SK-N-SH treated with all-trans-retinoic acid at 6 μM for 48 hours (cell line): ENCODE results near the gene RARRES1.

Experiments used
- ATAC-seq: fragments of 200-7000 bp; cut with Tn5 transposase; 3 replicates; pipeline ENCODE4 v1.9.1; 2020; ENCODE audit warnings: mild to moderate bottlenecking, moderate library complexity
- ARNTL ChIP-seq: fragments of 450-650 bp; formaldehyde crosslinking; IDR thresholded peaks from 2 replicates; pipeline ENCODE4 v1.5.0; 2020; ENCODE audit warnings: low read depth, mild to moderate bottlenecking, moderate library complexity, borderline replicate concordance
- BACH2 ChIP-seq: fragments of 250-450 bp; sonication (Bioruptor Pico); IDR thresholded peaks from 2 replicates; pipeline ENCODE4 v1.9.0; 2021; ENCODE audit warnings: mild to moderate bottlenecking, borderline replicate concordance
- CSDC2 ChIP-seq: fragments of 250-450 bp; sonication (Bioruptor Pico); IDR thresholded peaks from 2 replicates; pipeline ENCODE4 v1.5.0; 2020; ENCODE audit warnings: mild to moderate bottlenecking, moderate library complexity
- ESRRG ChIP-seq: fragments of 250-450 bp; sonication (Bioruptor Pico); IDR thresholded peaks from 2 replicates; pipeline ENCODE4 v1.6.1; 2021; ENCODE audit warnings: mild to moderate bottlenecking
- GLIS3 ChIP-seq: fragments of 250-450 bp; sonication (Bioruptor Pico); IDR thresholded peaks from 2 replicates; pipeline ENCODE4 v1.5.0; 2020; ENCODE audit warnings: mild to moderate bottlenecking, moderate library complexity
- ISL1 ChIP-seq: fragments of 250-450 bp; sonication (Bioruptor Pico); IDR thresholded peaks from 2 replicates; pipeline ENCODE4 v2.1.2; 2022; ENCODE audit warnings: mild to moderate bottlenecking, moderate library complexity
- OSR1 ChIP-seq: fragments of 250-450 bp; sonication (Bioruptor Pico); IDR thresholded peaks from 2 replicates; pipeline ENCODE4 v1.8.0; 2022; ENCODE audit warnings: moderate library complexity, mild to moderate bottlenecking, inconsistent platforms
- PPARA ChIP-seq: fragments of 250-450 bp; sonication (Bioruptor Pico); IDR thresholded peaks from 2 replicates; pipeline ENCODE4 v1.5.0; 2020; ENCODE audit warnings: mild to moderate bottlenecking, borderline replicate concordance
- SNAI2 ChIP-seq: fragments of 250-450 bp; sonication (Bioruptor Pico); IDR thresholded peaks from 2 replicates; pipeline ENCODE4 v1.5.0; 2020; ENCODE audit warnings: mild to moderate bottlenecking, moderate library complexity
- TCF4 ChIP-seq: fragments of 250-450 bp; sonication (Bioruptor Pico); IDR thresholded peaks from 2 replicates; pipeline ENCODE4 v1.8.0; 2021; ENCODE audit warnings: mild to moderate bottlenecking, moderate library complexity, borderline replicate concordance
- TOX ChIP-seq: fragments of 250-450 bp; sonication (Bioruptor Pico); IDR thresholded peaks from 2 replicates; pipeline ENCODE4 v1.8.0; 2021; ENCODE audit warnings: mild to moderate bottlenecking, moderate library complexity, borderline replicate concordance
- ZC3H10 ChIP-seq: fragments of 250-450 bp; sonication (Bioruptor Pico); IDR thresholded peaks from 2 replicates; pipeline ENCODE4 v1.5.1; 2021; ENCODE audit warnings: mild to moderate bottlenecking, moderate library complexity
- ZFP3 ChIP-seq: fragments of 250-450 bp; sonication (Bioruptor Pico); IDR thresholded peaks from 2 replicates; pipeline ENCODE4 v1.5.0; 2020; ENCODE audit warnings: mild to moderate bottlenecking, moderate library complexity
- ZFP30 ChIP-seq: fragments of 450-650 bp; formaldehyde crosslinking; IDR thresholded peaks from 2 replicates; pipeline ENCODE4 v1.5.0; 2022; ENCODE audit warnings: mild to moderate bottlenecking, moderate library complexity
- ZNF565 ChIP-seq: fragments of 450-650 bp; formaldehyde crosslinking; conservative IDR thresholded peaks from 2 replicates; pipeline ENCODE4 v1.5.0; 2020; ENCODE audit warnings: low read depth, mild to moderate bottlenecking, moderate library complexity
- ZNF8 ChIP-seq: fragments of 450-650 bp; formaldehyde crosslinking; IDR thresholded peaks from 2 replicates; pipeline ENCODE4 v1.5.0; 2020; ENCODE audit warnings: mild to moderate bottlenecking, moderate library complexity
- TF ChIP-seq, protein P1 (sequence below): fragments of 250-450 bp; sonication (Bioruptor Pico); IDR thresholded peaks from 2 replicates; pipeline ENCODE4 v1.5.0; 2020; ENCODE audit warnings: mild to moderate bottlenecking, moderate library complexity
- TF ChIP-seq, protein P2 (sequence below): fragments of 250-450 bp; sonication (Bioruptor Pico); IDR thresholded peaks from 2 replicates; pipeline ENCODE4 v1.8.0; 2020; ENCODE audit warnings: mild to moderate bottlenecking, moderate library complexity, borderline replicate concordance
- TF ChIP-seq, protein P3 (sequence below): fragments of 250-450 bp; sonication (Bioruptor Pico); IDR thresholded peaks from 2 replicates; pipeline ENCODE4 v1.5.1; 2021; ENCODE audit warnings: mild to moderate bottlenecking, moderate library complexity
- TF ChIP-seq, protein P4 (sequence below): fragments of 250-450 bp; sonication (Bioruptor Pico); IDR thresholded peaks from 2 replicates; pipeline ENCODE4 v1.8.0; 2021; ENCODE audit warnings: low read depth, mild to moderate bottlenecking, moderate library complexity, borderline replicate concordance
- TF ChIP-seq, protein P5 (sequence below): fragments of 250-450 bp; sonication (Bioruptor Pico); IDR thresholded peaks from 2 replicates; pipeline ENCODE4 v1.5.1; 2020; ENCODE audit warnings: low read depth, mild to moderate bottlenecking, moderate library complexity

Gene RARRES1

DNA sequence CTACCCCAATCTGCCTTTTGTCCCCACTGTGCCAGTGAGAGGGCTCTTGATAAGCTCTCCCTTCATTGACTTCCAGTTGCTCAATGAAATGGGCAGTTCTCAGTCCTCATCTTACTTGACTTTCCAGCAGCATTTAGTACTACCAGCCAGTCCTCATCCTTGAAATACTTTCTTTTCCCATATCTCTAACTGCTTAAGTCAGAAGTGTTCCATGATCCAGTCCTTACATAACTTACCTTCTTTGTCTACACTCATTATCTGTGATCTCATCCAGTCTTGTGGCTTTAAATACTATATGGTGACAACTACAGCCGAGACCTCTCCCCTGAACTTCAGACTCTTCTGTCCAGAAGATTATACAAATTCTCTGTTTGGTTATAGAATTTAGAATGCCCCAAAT lies 28.7 kb downstream of the RARRES1 start (continued):
- TF ChIP-seq, protein P1, sequence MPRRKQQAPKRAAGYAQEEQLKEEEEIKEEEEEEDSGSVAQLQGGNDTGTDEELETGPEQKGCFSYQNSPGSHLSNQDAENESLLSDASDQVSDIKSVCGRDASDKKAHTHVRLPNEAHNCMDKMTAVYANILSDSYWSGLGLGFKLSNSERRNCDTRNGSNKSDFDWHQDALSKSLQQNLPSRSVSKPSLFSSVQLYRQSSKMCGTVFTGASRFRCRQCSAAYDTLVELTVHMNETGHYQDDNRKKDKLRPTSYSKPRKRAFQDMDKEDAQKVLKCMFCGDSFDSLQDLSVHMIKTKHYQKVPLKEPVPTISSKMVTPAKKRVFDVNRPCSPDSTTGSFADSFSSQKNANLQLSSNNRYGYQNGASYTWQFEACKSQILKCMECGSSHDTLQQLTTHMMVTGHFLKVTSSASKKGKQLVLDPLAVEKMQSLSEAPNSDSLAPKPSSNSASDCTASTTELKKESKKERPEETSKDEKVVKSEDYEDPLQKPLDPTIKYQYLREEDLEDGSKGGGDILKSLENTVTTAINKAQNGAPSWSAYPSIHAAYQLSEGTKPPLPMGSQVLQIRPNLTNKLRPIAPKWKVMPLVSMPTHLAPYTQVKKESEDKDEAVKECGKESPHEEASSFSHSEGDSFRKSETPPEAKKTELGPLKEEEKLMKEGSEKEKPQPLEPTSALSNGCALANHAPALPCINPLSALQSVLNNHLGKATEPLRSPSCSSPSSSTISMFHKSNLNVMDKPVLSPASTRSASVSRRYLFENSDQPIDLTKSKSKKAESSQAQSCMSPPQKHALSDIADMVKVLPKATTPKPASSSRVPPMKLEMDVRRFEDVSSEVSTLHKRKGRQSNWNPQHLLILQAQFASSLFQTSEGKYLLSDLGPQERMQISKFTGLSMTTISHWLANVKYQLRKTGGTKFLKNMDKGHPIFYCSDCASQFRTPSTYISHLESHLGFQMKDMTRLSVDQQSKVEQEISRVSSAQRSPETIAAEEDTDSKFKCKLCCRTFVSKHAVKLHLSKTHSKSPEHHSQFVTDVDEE (CRISPR knock-in tag) = no peak
- TF ChIP-seq PPARA (CRISPR knock-in tag) = no peak

DNA sequence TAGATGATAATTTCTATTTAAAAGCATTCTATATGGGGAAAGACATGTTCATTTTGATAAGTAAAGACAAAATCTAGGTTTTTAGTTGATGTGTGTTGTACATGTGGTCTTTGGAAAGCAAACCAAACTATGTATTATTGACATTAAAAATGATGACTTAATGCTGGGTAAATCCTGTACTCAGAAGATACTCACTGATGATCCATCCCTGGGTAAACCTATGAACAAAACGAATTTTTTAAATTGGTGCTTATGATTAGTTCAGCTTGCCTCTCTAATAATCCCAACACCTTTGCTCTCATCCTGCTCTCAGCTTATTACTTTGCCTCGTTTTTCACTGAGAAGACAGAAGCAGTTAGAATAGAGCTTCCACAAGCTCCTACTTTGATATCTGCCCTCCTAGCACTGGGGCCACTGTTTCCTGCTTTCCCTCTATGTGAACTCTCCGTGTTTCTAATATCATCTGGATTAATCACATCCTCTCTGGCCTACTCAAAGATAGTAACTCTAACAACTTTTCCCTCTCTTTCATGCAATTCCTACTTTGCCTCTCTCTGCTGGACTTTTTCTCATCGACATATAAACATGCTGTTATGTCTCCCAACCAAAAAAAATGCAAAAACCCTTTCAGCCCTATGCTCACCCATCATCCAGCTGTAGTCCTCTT lies 29.3 kb downstream of the RARRES1 start:
- TF ChIP-seq ZNF8 (no peak), ISL1 (CRISPR knock-in tag) (no peak), ESRRG (CRISPR knock-in tag) (no peak), GLIS3 (CRISPR knock-in tag) (no peak), TCF4 (CRISPR knock-in tag) (no peak), PPARA (CRISPR knock-in tag) (no peak), ZC3H10 (CRISPR knock-in tag) (no peak), CSDC2 (CRISPR knock-in tag) (no peak)
- TF ChIP-seq, protein P2, sequence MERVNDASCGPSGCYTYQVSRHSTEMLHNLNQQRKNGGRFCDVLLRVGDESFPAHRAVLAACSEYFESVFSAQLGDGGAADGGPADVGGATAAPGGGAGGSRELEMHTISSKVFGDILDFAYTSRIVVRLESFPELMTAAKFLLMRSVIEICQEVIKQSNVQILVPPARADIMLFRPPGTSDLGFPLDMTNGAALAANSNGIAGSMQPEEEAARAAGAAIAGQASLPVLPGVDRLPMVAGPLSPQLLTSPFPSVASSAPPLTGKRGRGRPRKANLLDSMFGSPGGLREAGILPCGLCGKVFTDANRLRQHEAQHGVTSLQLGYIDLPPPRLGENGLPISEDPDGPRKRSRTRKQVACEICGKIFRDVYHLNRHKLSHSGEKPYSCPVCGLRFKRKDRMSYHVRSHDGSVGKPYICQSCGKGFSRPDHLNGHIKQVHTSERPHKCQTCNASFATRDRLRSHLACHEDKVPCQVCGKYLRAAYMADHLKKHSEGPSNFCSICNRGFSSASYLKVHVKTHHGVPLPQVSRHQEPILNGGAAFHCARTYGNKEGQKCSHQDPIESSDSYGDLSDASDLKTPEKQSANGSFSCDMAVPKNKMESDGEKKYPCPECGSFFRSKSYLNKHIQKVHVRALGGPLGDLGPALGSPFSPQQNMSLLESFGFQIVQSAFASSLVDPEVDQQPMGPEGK (CRISPR knock-in tag) = no peak
- TF ChIP-seq, protein P3, sequence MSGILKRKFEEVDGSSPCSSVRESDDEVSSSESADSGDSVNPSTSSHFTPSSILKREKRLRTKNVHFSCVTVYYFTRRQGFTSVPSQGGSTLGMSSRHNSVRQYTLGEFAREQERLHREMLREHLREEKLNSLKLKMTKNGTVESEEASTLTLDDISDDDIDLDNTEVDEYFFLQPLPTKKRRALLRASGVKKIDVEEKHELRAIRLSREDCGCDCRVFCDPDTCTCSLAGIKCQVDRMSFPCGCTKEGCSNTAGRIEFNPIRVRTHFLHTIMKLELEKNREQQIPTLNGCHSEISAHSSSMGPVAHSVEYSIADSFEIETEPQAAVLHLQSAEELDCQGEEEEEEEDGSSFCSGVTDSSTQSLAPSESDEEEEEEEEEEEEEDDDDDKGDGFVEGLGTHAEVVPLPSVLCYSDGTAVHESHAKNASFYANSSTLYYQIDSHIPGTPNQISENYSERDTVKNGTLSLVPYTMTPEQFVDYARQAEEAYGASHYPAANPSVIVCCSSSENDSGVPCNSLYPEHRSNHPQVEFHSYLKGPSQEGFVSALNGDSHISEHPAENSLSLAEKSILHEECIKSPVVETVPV = no peak
- TF ChIP-seq, protein P4, sequence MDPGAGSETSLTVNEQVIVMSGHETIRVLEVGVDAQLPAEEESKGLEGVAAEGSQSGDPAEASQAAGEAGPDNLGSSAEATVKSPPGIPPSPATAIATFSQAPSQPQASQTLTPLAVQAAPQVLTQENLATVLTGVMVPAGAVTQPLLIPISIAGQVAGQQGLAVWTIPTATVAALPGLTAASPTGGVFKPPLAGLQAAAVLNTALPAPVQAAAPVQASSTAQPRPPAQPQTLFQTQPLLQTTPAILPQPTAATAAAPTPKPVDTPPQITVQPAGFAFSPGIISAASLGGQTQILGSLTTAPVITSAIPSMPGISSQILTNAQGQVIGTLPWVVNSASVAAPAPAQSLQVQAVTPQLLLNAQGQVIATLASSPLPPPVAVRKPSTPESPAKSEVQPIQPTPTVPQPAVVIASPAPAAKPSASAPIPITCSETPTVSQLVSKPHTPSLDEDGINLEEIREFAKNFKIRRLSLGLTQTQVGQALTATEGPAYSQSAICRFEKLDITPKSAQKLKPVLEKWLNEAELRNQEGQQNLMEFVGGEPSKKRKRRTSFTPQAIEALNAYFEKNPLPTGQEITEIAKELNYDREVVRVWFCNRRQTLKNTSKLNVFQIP (CRISPR knock-in tag) = no peak
- TF ChIP-seq, all 23 proteins: peak for 0
- ATAC-seq = peak; percentile 82

DNA sequence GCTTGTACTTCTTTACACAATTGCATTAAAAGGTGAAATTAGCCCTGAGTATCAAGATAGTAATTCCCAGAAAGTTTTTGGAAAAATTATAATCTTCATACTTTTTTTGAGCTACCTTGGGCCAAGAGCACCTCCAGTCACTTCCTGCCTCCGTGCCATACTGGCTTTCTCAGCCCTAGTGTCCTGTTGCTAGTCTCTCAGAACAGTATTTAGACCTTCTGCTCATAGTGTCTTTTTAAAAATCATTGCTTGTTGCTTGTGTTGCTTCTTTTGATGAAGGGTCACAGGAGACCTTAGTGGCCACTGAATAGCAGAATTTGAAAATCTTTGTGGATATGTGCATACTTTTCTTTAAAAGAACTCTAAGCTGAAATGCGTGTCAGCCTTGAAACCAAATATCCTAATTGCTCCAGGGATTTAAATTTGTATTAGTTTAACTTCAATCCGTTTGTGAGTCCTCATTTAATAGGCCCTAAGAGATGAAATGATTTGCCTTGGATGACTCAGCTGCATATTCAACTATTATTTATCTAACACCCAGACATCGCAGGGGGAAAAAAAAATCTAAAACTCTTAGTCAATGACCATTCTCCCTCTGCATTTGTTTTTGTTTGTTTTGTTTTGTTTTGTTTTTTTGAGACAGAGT lies 30.7 kb downstream of the RARRES1 start:
- TF ChIP-seq SNAI2 (CRISPR knock-in tag) = no peak
- TF ChIP-seq ZNF565 (CRISPR knock-in tag) = no peak
- no peak for TF ChIP-seq ARNTL (CRISPR knock-in tag)
- TF ChIP-seq ZFP3 (CRISPR knock-in tag) = no peak
- no peak for TF ChIP-seq TCF4 (CRISPR knock-in tag)
- TF ChIP-seq ZFP30 = no peak
- TF ChIP-seq TOX = no peak
- TF ChIP-seq, protein P5, sequence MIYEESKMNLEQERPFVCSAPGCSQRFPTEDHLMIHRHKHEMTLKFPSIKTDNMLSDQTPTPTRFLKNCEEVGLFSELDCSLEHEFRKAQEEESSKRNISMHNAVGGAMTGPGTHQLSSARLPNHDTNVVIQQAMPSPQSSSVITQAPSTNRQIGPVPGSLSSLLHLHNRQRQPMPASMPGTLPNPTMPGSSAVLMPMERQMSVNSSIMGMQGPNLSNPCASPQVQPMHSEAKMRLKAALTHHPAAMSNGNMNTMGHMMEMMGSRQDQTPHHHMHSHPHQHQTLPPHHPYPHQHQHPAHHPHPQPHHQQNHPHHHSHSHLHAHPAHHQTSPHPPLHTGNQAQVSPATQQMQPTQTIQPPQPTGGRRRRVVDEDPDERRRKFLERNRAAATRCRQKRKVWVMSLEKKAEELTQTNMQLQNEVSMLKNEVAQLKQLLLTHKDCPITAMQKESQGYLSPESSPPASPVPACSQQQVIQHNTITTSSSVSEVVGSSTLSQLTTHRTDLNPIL (CRISPR knock-in tag) = no peak
- TF ChIP-seq OSR1 (CRISPR knock-in tag) = no peak
- TF ChIP-seq ZC3H10 (CRISPR knock-in tag) = no peak
- TF ChIP-seq PPARA (CRISPR knock-in tag) = no peak
- no peak for TF ChIP-seq BACH2
- no peak for TF ChIP-seq ESRRG (CRISPR knock-in tag)

More for the DNA sequence above, 30.7 kb downstream of the RARRES1 start:
- peak; percentile 16; the same call in 1 of the 3 replicates for ATAC-seq
